HepG2 (cell line): ENCODE results near the gene TARBP2. TPM values are rescaled to one million over a fixed set of nuclear protein-coding genes. Genes with fewer than 3 reads are reported as not detected.

Source experiments
- BCLAF1 ChIP-seq: fragments of 450-650 bp; IDR thresholded peaks from 2 replicates; pipeline ENCODE4 v1.6.1; 2017; ENCODE audit warnings: mild to moderate bottlenecking
- CEBPZ ChIP-seq: IDR thresholded peaks from 2 replicates; pipeline ENCODE4 v1.6.1; 2012; ENCODE audit warnings: low read length, improper control_type of control experiment
- DNMT3B ChIP-seq: conservative IDR thresholded peaks from 2 replicates; pipeline ENCODE4 v1.6.1; 2016; ENCODE audit warnings: missing biosample characterization, control low read depth
- FLYWCH1 ChIP-seq: sonication (generic); formaldehyde crosslinking; IDR thresholded peaks from 2 replicates; pipeline ENCODE4 v1.8.1; 2023; ENCODE audit warnings: mild to moderate bottlenecking, missing genetic modification reagents
- GZF1 ChIP-seq: sonication (generic); formaldehyde crosslinking; IDR thresholded peaks from 2 replicates; pipeline ENCODE4 v1.5.1; 2020; ENCODE audit warnings: mild to moderate bottlenecking, missing genetic modification reagents
- HMG20A ChIP-seq: IDR thresholded peaks from 2 replicates; pipeline ENCODE4 v1.6.1; 2016; ENCODE audit warnings: borderline replicate concordance
- KDM3A ChIP-seq: IDR thresholded peaks from 2 replicates; pipeline ENCODE4 v1.6.1; 2018; ENCODE audit warnings: low read depth, missing compliant biosample characterization
- KLF15 ChIP-seq: sonication (generic); formaldehyde crosslinking; IDR thresholded peaks from 2 replicates; pipeline ENCODE4 v1.8.1; 2023; ENCODE audit warnings: borderline replicate concordance, mild to moderate bottlenecking, inconsistent platforms, missing genetic modification reagents, mixed read lengths
- LCORL ChIP-seq, 2 experiments: fragments of 450-650 bp in 1 of 2; sonication (generic) in 1 of 2; formaldehyde crosslinking in 1 of 2; IDR thresholded peaks; 2 replicates each; pipeline versions ENCODE4 v1.5.0 to v1.6.1; 2017 to 2020; ENCODE audit warnings: antibody characterized with exemption in 1 of 2, missing genetic modification reagents in 1 of 2
- PHF5A ChIP-seq: IDR thresholded peaks from one replicate; pipeline ENCODE4 v1.6.1; 2018; ENCODE audit warnings: low read depth, missing genetic modification reagents; ENCODE audit not compliant: unreplicated experiment
- PLSCR1 ChIP-seq: sonication (generic); formaldehyde crosslinking; IDR thresholded peaks from 2 replicates; pipeline ENCODE4 v1.5.0; 2020; ENCODE audit warnings: missing genetic modification reagents, mild to moderate bottlenecking, borderline replicate concordance
- RFXANK ChIP-seq: IDR thresholded peaks from 2 replicates; pipeline ENCODE4 v1.6.1; 2016
- TBX2 ChIP-seq: sonication (generic); formaldehyde crosslinking; IDR thresholded peaks from 2 replicates; pipeline ENCODE4 v1.5.0; 2020; ENCODE audit warnings: missing genetic modification reagents, mild to moderate bottlenecking, borderline replicate concordance
- TRIM22 ChIP-seq: fragments of 450-650 bp; IDR thresholded peaks from 2 replicates; pipeline ENCODE4 v1.6.1; 2017
- ZBTB14 ChIP-seq: sonication (generic); formaldehyde crosslinking; IDR thresholded peaks from 2 replicates; pipeline ENCODE4 v1.4.0; 2020; ENCODE audit warnings: missing genetic modification reagents
- ZBTB34 ChIP-seq: sonication (generic); formaldehyde crosslinking; IDR thresholded peaks from 2 replicates; pipeline ENCODE4 v1.8.0; 2022; ENCODE audit warnings: mild to moderate bottlenecking, missing genetic modification reagents
- ZNF121 ChIP-seq: sonication (generic); formaldehyde crosslinking; IDR thresholded peaks from 2 replicates; pipeline ENCODE4 v1.5.0; 2020; ENCODE audit warnings: mild to moderate bottlenecking, missing genetic modification reagents
- ZNF235 ChIP-seq: sonication (generic); formaldehyde crosslinking; IDR thresholded peaks from 2 replicates; pipeline ENCODE4 v1.8.1; 2023; ENCODE audit warnings: mild to moderate bottlenecking, missing genetic modification reagents, borderline replicate concordance
- ZNF530 ChIP-seq: sonication (generic); formaldehyde crosslinking; IDR thresholded peaks from 2 replicates; pipeline ENCODE4 v1.5.0; 2020; ENCODE audit warnings: low read depth, mild to moderate bottlenecking, missing genetic modification reagents
- ZNF891 ChIP-seq: sonication (generic); formaldehyde crosslinking; IDR thresholded peaks from 2 replicates; pipeline ENCODE4 v1.5.0; 2020; ENCODE audit warnings: mild to moderate bottlenecking, missing genetic modification reagents
- polyA plus RNA-seq, 8 experiments: library from polyadenylated mRNA; depleted of rRNA in 3 of 8; stranded (reverse) in 7 of 8; unstranded in 1 of 8; fragments of >200 nt; fragmentation: Illumina TruSeq in 4 of 8; extraction: Trizol in 4 of 8; gene quantifications; 2 replicates each; pipeline versions ENCODE4 v1.2.1 to v1.2.3, GENCODE V29; 2011 to 2016; ENCODE audit warnings: low read depth in 4 of 8, missing spikeins in 1 of 8, mixed read lengths in 1 of 8; ENCODE audit not compliant: insufficient read depth in 1 of 8
- total RNA-seq, 5 experiments: library from RNA; depleted of rRNA; stranded (reverse); fragments of >200 nt; fragmentation: Illumina TruSeq; extraction: Trizol; gene quantifications; 2 replicates each; pipeline ENCODE4 v1.2.3, GENCODE V29; 2016; ENCODE audit warnings: low read depth in 1 of 5

Gene TARBP2
- total and polyA plus RNA-seq, 2 of the 13 experiments (the other 11 are each of a cell fraction or from before 2014, with no cell fraction given), result 47.0 to 55.5 TPM

- TF ChIP-seq PHF5A (CRISPR knock-in tag) (peak; percentile 38), ZNF121 (CRISPR knock-in tag) (no peak), ZNF235 (no peak), LCORL (IDR thresholded peaks at IDR 0.05) (no peak), LCORL (CRISPR knock-in tag; IDR thresholded peaks at IDR 0.05) (0 out of 2 replicates have a peak, but pooled peaks have one; percentile 41), ZNF530 (no peak), CEBPZ (no peak), GZF1 (no peak), ZBTB34 (CRISPR knock-in tag) (peak; percentile 86), RFXANK (CRISPR knock-in tag) (no peak), FLYWCH1 (CRISPR knock-in tag) (no peak), ZNF891 (CRISPR knock-in tag) (no peak), DNMT3B (CRISPR knock-in tag) (peak; percentile 92), TBX2 (CRISPR knock-in tag) (peak; percentile 94), PLSCR1 (no peak), ZBTB14 (no peak), KLF15 (no peak), KDM3A (peak; percentile 37; the same call in 1 of the 2 replicates), BCLAF1 (no peak), HMG20A (CRISPR knock-in tag) (peak; percentile 94), TRIM22 (no peak)
Observed at GRCh38 chr12:53538209-53538689, 37.2 kb downstream of the TARBP2 start (continued).
